Myocyte (in vitro differentiated cells): ENCODE data around the gene TAAR2. TPM values are rescaled to one million over a fixed set of nuclear protein-coding genes. Genes with fewer than 3 reads are reported as not detected.
"Not testable (repeated sequence)": the region's sequence is repeated elsewhere in the genome, so short reads cannot be mapped to it uniquely, and the experiment has no call there.

Source experiments
- DNase-seq: peaks from one replicate; pipeline ENCODE4 v3.0.0-alpha.2; 2012; ENCODE audit warnings: low read depth
- polyA plus RNA-seq: library from polyadenylated mRNA; unstranded; fragments of >200 nt; gene quantifications from one replicate; pipeline ENCODE4 v1.2.1, GENCODE V29; 2012; ENCODE audit warnings: missing spikeins
- total RNA-seq: library from RNA; depleted of rRNA; stranded (reverse); fragments of >200 nt; gene quantifications from 2 replicates; pipeline ENCODE4 v1.2.3, GENCODE V29; 2014

Gene TAAR2
- total RNA-seq: not detected in 2 replicates
- not detected for polyA plus RNA-seq

GRCh38 chr6:132624175-132624574 lies at the start of gene TAAR2:
Gene TAAR2, minus strand, starts transcription at chr6:132624275. Its CDS starts 0 bp downstream, at chr6:132624275.
- DNase-seq: no peak

- peak; percentile 61 for DNase-seq
These were observed 49.5 kb upstream of the TAAR2 start for GRCh38 chr6:132673376-132674094.

- no peak for DNase-seq
These were observed 47.2 kb upstream of the TAAR2 start for GRCh38 chr6:132671295-132671694.

GRCh38 chr6:132669690-132670291 lies 45.7 kb upstream of the TAAR2 start:
- DNase-seq: peak; percentile 50

- no peak for DNase-seq
These were observed 42.0 kb upstream of the TAAR2 start for GRCh38 chr6:132666118-132666517.

- DNase-seq: no peak
These were observed 40.4 kb upstream of the TAAR2 start for GRCh38 chr6:132664309-132665034.

GRCh38 chr6:132663661-132664060 lies 39.6 kb upstream of the TAAR2 start:
- no peak for DNase-seq

- no peak for DNase-seq
These were observed 37.8 kb upstream of the TAAR2 start for GRCh38 chr6:132661906-132662305.

- no peak for DNase-seq
These were observed 35.0 kb upstream of the TAAR2 start, which contains the start of gene TAAR1 for GRCh38 chr6:132659082-132659481. Gene TAAR1, minus strand, starts transcription at chr6:132659182. Its CDS starts 13,179 bp downstream, at chr6:132646003.

GRCh38 chr6:132651062-132651461 lies 27.0 kb upstream of the TAAR2 start:
- no peak for DNase-seq

- DNase-seq: no peak
These were observed 26.4 kb upstream of the TAAR2 start for GRCh38 chr6:132650429-132650828.

GRCh38 chr6:132648828-132649227 lies 24.8 kb upstream of the TAAR2 start:
- peak; percentile 31 for DNase-seq

GRCh38 chr6:132648356-132648755 lies 24.3 kb upstream of the TAAR2 start:
- DNase-seq: peak; percentile 85

- no peak for DNase-seq
These were observed 19.5 kb upstream of the TAAR2 start for GRCh38 chr6:132643547-132643946.

- not testable (repeated sequence) for DNase-seq
These were observed 13.1 kb upstream of the TAAR2 start for GRCh38 chr6:132637135-132637534.

- not testable (repeated sequence) for DNase-seq
These were observed 11.8 kb upstream of the TAAR2 start for GRCh38 chr6:132635906-132636305.

- DNase-seq: not testable (repeated sequence)
These were observed 11.2 kb upstream of the TAAR2 start for GRCh38 chr6:132635288-132635687.

- DNase-seq: no peak
These were observed 10.7 kb upstream of the TAAR2 start for GRCh38 chr6:132634796-132635195.

GRCh38 chr6:132633362-132633761 lies 9.3 kb upstream of the TAAR2 start:
- DNase-seq: no peak

- DNase-seq: no peak
These were observed 799 bp downstream of the TAAR2 start for GRCh38 chr6:132623106-132623845.

- DNase-seq: no peak
These were observed 7.4 kb downstream of the TAAR2 start for GRCh38 chr6:132616677-132617076.
